Smooth muscle cell (in vitro differentiated cells): Measurements from ENCODE around the gene ABCA1. TPM values are rescaled to one million over a fixed set of nuclear protein-coding genes. Genes with fewer than 3 reads are reported as not detected.
"Not testable (repeated sequence)": the region's sequence is repeated elsewhere in the genome, so short reads cannot be mapped to it uniquely, and the experiment has no call there.

ENCODE experiments used
- DNase-seq: peaks from one replicate; lab custom pipeline; 2025; ENCODE audit not compliant: unreplicated experiment; lab: John Stamatoyannopoulos, UW
- H2AFZ ChIP-seq: fragments of 200-600 bp; sonication (generic); 2 replicates; pipeline ENCODE4 v1.6.0; 2016; ENCODE audit warnings: antibody characterized with exemption, low read depth, mild to moderate bottlenecking
- H3F3A ChIP-seq: fragments of 200-600 bp; sonication (generic); 2 replicates; pipeline ENCODE4 v1.6.0; 2017; ENCODE audit warnings: antibody characterized with exemption, low read depth
- H3K27ac ChIP-seq: fragments of 200-600 bp; sonication (generic); 2 replicates; pipeline ENCODE4 v1.5.1; 2016; ENCODE audit warnings: low read depth, mild to moderate bottlenecking
- H3K27me3 ChIP-seq: fragments of 200-600 bp; sonication (generic); 2 replicates; pipeline ENCODE4 v1.6.1; 2016; ENCODE audit warnings: low read depth, mild to moderate bottlenecking
- H3K36me3 ChIP-seq: fragments of 200-600 bp; sonication (generic); 2 replicates; pipeline ENCODE4 v1.5.1; 2016; ENCODE audit warnings: low read depth
- H3K4me1 ChIP-seq: fragments of 200-600 bp; sonication (generic); 2 replicates; pipeline ENCODE4 v1.5.1; 2016; ENCODE audit warnings: low read depth
- H3K4me2 ChIP-seq: fragments of 200-600 bp; sonication (generic); 2 replicates; pipeline ENCODE4 v1.6.0; 2016; ENCODE audit warnings: mild to moderate bottlenecking
- H3K4me3 ChIP-seq: fragments of 200-600 bp; sonication (generic); 2 replicates; pipeline ENCODE4 v1.5.1; 2016; ENCODE audit warnings: mild to moderate bottlenecking
- H3K79me2 ChIP-seq: fragments of 200-600 bp; sonication (generic); 2 replicates; pipeline ENCODE4 v1.6.0; 2016; ENCODE audit warnings: low read depth, mild to moderate bottlenecking
- H3K9ac ChIP-seq: fragments of 200-600 bp; sonication (generic); 2 replicates; pipeline ENCODE4 v1.6.0; 2016; ENCODE audit warnings: low read depth
- H3K9me3 ChIP-seq: fragments of 200-600 bp; sonication (generic); replicated peaks from 2 replicates; pipeline ENCODE4 v1.5.1; 2016; ENCODE audit warnings: low read depth
- H4K20me1 ChIP-seq: fragments of 200-600 bp; sonication (generic); 2 replicates; pipeline ENCODE4 v1.6.0; 2016; ENCODE audit warnings: low read depth
- WGBS: methylation state at CpG from one replicate; pipeline ENCODE4 v1.1.7; 2016; ENCODE audit warnings: low lambda C conversion rate; 5-methylcytosine and 5-hydroxymethylcytosine counted together
- polyA plus RNA-seq: library from polyadenylated mRNA; unstranded; fragments of >200 nt; fragmentation: Nextera tagmentation; extraction: Ambion mirVana; gene quantifications from 2 replicates; pipeline ENCODE4 v1.2.1, GENCODE V29; 2016
- total RNA-seq: library from RNA; depleted of rRNA; stranded (reverse); fragments of >200 nt; gene quantifications from 2 replicates; pipeline ENCODE4 v1.2.3, GENCODE V29; 2014
- TF ChIP-seq, protein P1 (sequence below): fragments of 200-600 bp; sonication (generic); IDR thresholded peaks from 2 replicates; pipeline ENCODE4 v1.5.1; 2017; ENCODE audit warnings: borderline replicate concordance, mild to moderate bottlenecking, antibody characterized with exemption; ENCODE audit not compliant: insufficient read depth, poor library complexity, severe bottlenecking

The ABCA1 gene
- total and polyA plus RNA-seq, 2 experiments from 2014 or later: 2.8 to 29.6 TPM

DNA sequence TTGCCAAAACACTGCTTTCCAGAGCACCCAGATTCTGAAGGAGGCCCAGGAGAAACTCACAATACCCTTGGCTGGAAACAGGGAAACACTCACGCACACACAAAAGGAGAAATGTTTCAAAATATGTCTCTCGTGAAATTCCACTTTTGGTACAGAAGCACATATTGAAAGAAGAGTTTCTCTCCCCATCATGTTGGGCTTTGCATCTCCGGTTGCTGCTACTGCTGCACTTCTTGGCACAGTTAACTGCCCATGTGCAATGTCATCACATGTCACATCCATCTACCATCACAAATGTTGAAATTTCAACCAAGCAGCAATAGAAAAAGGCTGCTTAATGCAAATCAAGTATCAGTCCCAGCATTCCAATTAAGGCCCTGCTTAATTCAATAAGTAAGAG is 72.1 kb downstream of the ABCA1 start:
- no peak overlapping the region for H3K9ac ChIP-seq
- peaks cover 6% of the 10 kb centered on the region for H3K4me1 ChIP-seq
- H3K4me2 ChIP-seq: no peak overlapping the region
- no peak overlapping the region for H3K4me3 ChIP-seq
- no peak overlapping the region for H3K27ac ChIP-seq
- peaks cover 12% of the 10 kb centered on the region for H3F3A ChIP-seq
- no peaks in the 10 kb centered on the region for H3K9me3 ChIP-seq
- peaks cover 27% of the 10 kb centered on the region for H4K20me1 ChIP-seq
- H2AFZ ChIP-seq: no peak overlapping the region
- no peak for DNase-seq
- no peaks in the 10 kb centered on the region for H3K27me3 ChIP-seq
- whole genome bisulfite sequencing: 97% methylated on average over 3 of the region's 3 CpGs
- TF ChIP-seq, protein P1, sequence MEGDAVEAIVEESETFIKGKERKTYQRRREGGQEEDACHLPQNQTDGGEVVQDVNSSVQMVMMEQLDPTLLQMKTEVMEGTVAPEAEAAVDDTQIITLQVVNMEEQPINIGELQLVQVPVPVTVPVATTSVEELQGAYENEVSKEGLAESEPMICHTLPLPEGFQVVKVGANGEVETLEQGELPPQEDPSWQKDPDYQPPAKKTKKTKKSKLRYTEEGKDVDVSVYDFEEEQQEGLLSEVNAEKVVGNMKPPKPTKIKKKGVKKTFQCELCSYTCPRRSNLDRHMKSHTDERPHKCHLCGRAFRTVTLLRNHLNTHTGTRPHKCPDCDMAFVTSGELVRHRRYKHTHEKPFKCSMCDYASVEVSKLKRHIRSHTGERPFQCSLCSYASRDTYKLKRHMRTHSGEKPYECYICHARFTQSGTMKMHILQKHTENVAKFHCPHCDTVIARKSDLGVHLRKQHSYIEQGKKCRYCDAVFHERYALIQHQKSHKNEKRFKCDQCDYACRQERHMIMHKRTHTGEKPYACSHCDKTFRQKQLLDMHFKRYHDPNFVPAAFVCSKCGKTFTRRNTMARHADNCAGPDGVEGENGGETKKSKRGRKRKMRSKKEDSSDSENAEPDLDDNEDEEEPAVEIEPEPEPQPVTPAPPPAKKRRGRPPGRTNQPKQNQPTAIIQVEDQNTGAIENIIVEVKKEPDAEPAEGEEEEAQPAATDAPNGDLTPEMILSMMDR: no peak
- no peaks in the 10 kb centered on the region for H3K36me3 ChIP-seq
- H3K79me2 ChIP-seq: no peaks in the 10 kb centered on the region

DNA sequence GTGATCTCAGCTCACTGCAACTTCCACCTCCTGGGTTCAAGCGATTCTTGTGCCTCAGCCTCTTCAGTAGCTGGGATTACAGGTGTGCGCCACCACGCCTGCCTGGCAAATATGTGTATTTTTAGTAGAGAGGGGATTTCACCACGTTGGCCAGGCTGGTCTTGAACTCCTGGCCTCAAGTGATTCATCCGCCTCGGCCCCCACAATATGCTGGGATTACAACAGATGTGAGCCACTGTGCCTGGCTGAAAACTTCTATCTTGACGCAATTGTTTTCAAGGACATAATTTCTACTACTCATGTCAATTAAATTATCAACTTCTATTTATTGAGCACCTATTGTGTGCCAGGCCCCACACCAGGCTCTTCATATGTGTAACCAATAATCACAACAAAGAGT is 72.7 kb downstream of the ABCA1 start:
- Histone ChIP-seq H3F3A (peaks cover 12% of the 10 kb centered on the region), H4K20me1 (peaks cover 27% of the 10 kb centered on the region)
- WGBS: 95% methylated on average over 7 of the region's 7 CpGs
- DNase-seq, H3K9me3 ChIP-seq, H3K27ac ChIP-seq, H2AFZ ChIP-seq, H3K4me1 ChIP-seq, H3K4me2 ChIP-seq, H3K79me2 ChIP-seq, H3K27me3 ChIP-seq, H3K4me3 ChIP-seq, H3K36me3 ChIP-seq, H3K9ac ChIP-seq: not testable (repeated sequence)

GRCh38 chr9:104854613-104855012 is 73.3 kb downstream of the ABCA1 start:
- Histone ChIP-seq H3K4me2 (no peak overlapping the region), H3K4me3 (no peak overlapping the region), H4K20me1 (peaks cover 27% of the 10 kb centered on the region), H3K36me3 (no peaks in the 10 kb centered on the region), H3K9me3 (no peaks in the 10 kb centered on the region), H3K27me3 (no peaks in the 10 kb centered on the region), H2AFZ (no peak overlapping the region), H3K9ac (no peak overlapping the region), H3F3A (peaks cover 12% of the 10 kb centered on the region), H3K79me2 (no peaks in the 10 kb centered on the region), H3K4me1 (peaks cover 6% of the 10 kb centered on the region), H3K27ac (no peak overlapping the region)
- no peak for DNase-seq
- WGBS: 92% methylated on average over 1 of the region's 1 CpG
- TF ChIP-seq, protein P1: no peak

DNA sequence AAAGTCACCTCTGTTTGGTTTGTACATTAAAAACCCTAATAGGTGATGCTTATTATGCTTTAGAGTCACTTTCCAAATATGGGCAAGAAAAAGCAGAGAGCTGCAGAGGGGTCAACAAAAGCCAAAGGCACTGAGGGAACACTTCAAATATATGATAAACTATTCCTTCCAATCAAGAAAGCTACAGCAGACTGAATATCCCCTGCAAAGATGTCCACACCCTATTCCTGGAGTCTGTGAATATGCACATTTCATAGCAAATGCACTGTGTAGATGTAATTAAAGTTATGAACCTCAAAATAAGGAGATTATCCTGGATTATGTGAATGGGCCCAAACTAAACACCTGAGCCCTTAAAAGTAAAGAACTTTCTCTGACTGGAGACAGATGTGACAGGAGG is 74.3 kb downstream of the ABCA1 start:
- Histone ChIP-seq H3K4me2 (no peak overlapping the region), H3K79me2 (no peaks in the 10 kb centered on the region), H3K27me3 (no peaks in the 10 kb centered on the region), H3K4me3 (no peak overlapping the region), H3K9ac (no peak overlapping the region), H3K27ac (no peak overlapping the region), H3K36me3 (no peaks in the 10 kb centered on the region), H2AFZ (no peak overlapping the region), H3K4me1 (peaks cover 6% of the 10 kb centered on the region), H3K9me3 (no peaks in the 10 kb centered on the region), H4K20me1 (peaks cover 28% of the 10 kb centered on the region), H3F3A (peaks cover 4% of the 10 kb centered on the region)
- DNase-seq: no peak
- TF ChIP-seq, protein P1: no peak
